Mesenchymal stem cell (in vitro differentiated cells and primary cell): Measurements from ENCODE around the gene MEF2C.
A peak's percentile ranks its signal among the peaks of the same experiment; 100 is the strongest.

ENCODE experiments used
- DNase-seq: peaks from one replicate; pipeline ENCODE4 v3.0.0-alpha.2; 2013
- H2AFZ ChIP-seq: one replicate; pipeline ENCODE4 v1.6.1; 2013; ENCODE audit warnings: low read depth, mild to moderate bottlenecking, control low read depth, inconsistent platforms, low read length, moderate library complexity
- H2AK5ac ChIP-seq: 2 replicates; pipeline ENCODE4 v1.6.1; 2013; ENCODE audit warnings: low read length, moderate library complexity, mild to moderate bottlenecking, inconsistent platforms; ENCODE audit not compliant: severe bottlenecking
- H2BK120ac ChIP-seq: one replicate; pipeline ENCODE4 v1.6.1; 2013; ENCODE audit warnings: low read depth, mild to moderate bottlenecking, inconsistent platforms, low read length, moderate library complexity
- H2BK12ac ChIP-seq, 2 experiments: one replicate each; pipeline ENCODE4 v1.6.1; 2013; ENCODE audit warnings: inconsistent platforms in 2 of 2, low read length in 2 of 2, mild to moderate bottlenecking in 2 of 2, moderate library complexity in 2 of 2, control low read depth in 1 of 2
- H2BK15ac ChIP-seq: one replicate; pipeline ENCODE4 v1.6.1; 2013; ENCODE audit warnings: mild to moderate bottlenecking, low read depth, inconsistent platforms; ENCODE audit not compliant: poor library complexity, severe bottlenecking
- H2BK5ac ChIP-seq: 2 replicates; pipeline ENCODE4 v1.6.1; 2013; ENCODE audit warnings: low read depth, mild to moderate bottlenecking, low read length, control low read depth, inconsistent platforms; ENCODE audit not compliant: poor library complexity, severe bottlenecking
- H3K14ac ChIP-seq, 2 experiments: one replicate each; pipeline ENCODE4 v1.6.1; 2013; ENCODE audit warnings: inconsistent platforms in 2 of 2, low read length in 2 of 2, control low read depth in 1 of 2, mild to moderate bottlenecking in 1 of 2, moderate library complexity in 1 of 2
- H3K18ac ChIP-seq, 2 experiments: one replicate each; pipeline ENCODE4 v1.6.1; 2013; ENCODE audit warnings: inconsistent platforms in 2 of 2, low read length in 2 of 2, control low read depth in 1 of 2, low read depth in 1 of 2, mild to moderate bottlenecking in 1 of 2
- H3K23ac ChIP-seq, 2 experiments: one replicate each; pipeline ENCODE4 v1.6.1; 2013; ENCODE audit warnings: inconsistent platforms in 2 of 2, low read length in 2 of 2, mild to moderate bottlenecking in 2 of 2, moderate library complexity in 2 of 2, control low read depth in 1 of 2
- H3K27ac ChIP-seq: 2 replicates; pipeline ENCODE4 v1.5.1; 2013; ENCODE audit warnings: mild to moderate bottlenecking, moderate library complexity, low read length, control low read depth, inconsistent platforms; ENCODE audit not compliant: poor library complexity, severe bottlenecking
- H3K27me3 ChIP-seq, 2 experiments: 2 replicates each; pipeline versions ENCODE4 v1.6.1 to v1.7.0; 2013; ENCODE audit warnings: low read length in 2 of 2, mild to moderate bottlenecking in 2 of 2, moderate library complexity in 2 of 2, control low read depth in 1 of 2, inconsistent platforms in 1 of 2; ENCODE audit not compliant: control insufficient read depth in 1 of 2, insufficient read depth in 1 of 2
- H3K36me3 ChIP-seq, 2 experiments: 2 replicates each; pipeline versions ENCODE4 v1.6.1 to v1.7.0; 2013; ENCODE audit warnings: low read length in 2 of 2, control low read depth in 1 of 2, inconsistent platforms in 1 of 2, low read depth in 1 of 2, mild to moderate bottlenecking in 1 of 2; ENCODE audit not compliant: insufficient read depth in 2 of 2, control insufficient read depth in 1 of 2
- H3K4ac ChIP-seq, 2 experiments: one replicate each; pipeline ENCODE4 v1.6.1; 2013; ENCODE audit warnings: inconsistent platforms in 2 of 2, low read length in 2 of 2, mild to moderate bottlenecking in 2 of 2, moderate library complexity in 2 of 2, control low read depth in 1 of 2, low read depth in 1 of 2
- H3K4me1 ChIP-seq: 2 replicates; pipeline ENCODE4 v1.6.1; 2013; ENCODE audit warnings: low read depth, low read length, control low read depth; ENCODE audit not compliant: control insufficient read depth, insufficient read depth
- H3K4me2 ChIP-seq: 2 replicates; pipeline ENCODE4 v1.6.1; 2013; ENCODE audit warnings: low read length, mild to moderate bottlenecking, inconsistent platforms; ENCODE audit not compliant: poor library complexity, severe bottlenecking
- H3K4me3 ChIP-seq, 2 experiments: 2 replicates each; pipeline versions ENCODE4 v1.5.1 to v1.7.0; 2013; ENCODE audit warnings: low read length in 2 of 2, mild to moderate bottlenecking in 2 of 2, control low read depth in 1 of 2, low read depth in 1 of 2; ENCODE audit not compliant: insufficient read depth in 1 of 2
- H3K79me1 ChIP-seq: replicated peaks from 2 replicates; pipeline ENCODE4 v1.6.1; 2013; ENCODE audit warnings: mild to moderate bottlenecking, control low read depth, low read length, inconsistent platforms; ENCODE audit not compliant: poor library complexity, severe bottlenecking
- H3K9ac ChIP-seq: 2 replicates; pipeline ENCODE4 v1.7.0; 2013; ENCODE audit warnings: mild to moderate bottlenecking, low read length, moderate library complexity
- H3K9me3 ChIP-seq: 2 replicates; pipeline ENCODE4 v1.7.0; 2013; ENCODE audit warnings: mild to moderate bottlenecking, low read length; ENCODE audit not compliant: control insufficient read depth
- H4K8ac ChIP-seq: one replicate; pipeline ENCODE4 v1.6.1; 2013; ENCODE audit warnings: inconsistent platforms, mild to moderate bottlenecking, low read length, moderate library complexity
- H4K91ac ChIP-seq: one replicate; pipeline ENCODE4 v1.6.1; 2013; ENCODE audit warnings: mild to moderate bottlenecking, low read length, inconsistent platforms
- WGBS: methylation state at CpG from one replicate; pipeline ENCODE4 v1.1.7; 2013; ENCODE audit warnings: mixed read lengths; 5-methylcytosine and 5-hydroxymethylcytosine counted together

The MEF2C gene

GRCh38 chr5:88881571-88881971 lies 1.4 kb downstream of the MEF2C start:
- no peak overlapping the region for H3K14ac ChIP-seq
- H3K9me3 ChIP-seq, result no peaks in the 10 kb centered on the region
- no peak overlapping the region for H2BK120ac ChIP-seq
- H3K4me3 ChIP-seq, result peak overlapping the region in 1 of 2 experiments; percentile 91
- no peaks in the 10 kb centered on the region for H3K4me1 ChIP-seq
- no peak overlapping the region for H3K18ac ChIP-seq
- H3K4me2 ChIP-seq, result no peak overlapping the region
- no peaks in the 10 kb centered on the region for H3K36me3 ChIP-seq
- H4K91ac ChIP-seq, result no peak overlapping the region
- H3K27ac ChIP-seq, result no peak overlapping the region
- H2BK15ac ChIP-seq, result no peak overlapping the region
- 56% methylated on average over 2 of the region's 5 CpGs for WGBS
- H3K27me3 ChIP-seq, result no peaks in the 10 kb centered on the region
- H2AFZ ChIP-seq, result no peak overlapping the region
- no peak overlapping the region for H2BK5ac ChIP-seq
- H3K79me1 ChIP-seq, result no peaks in the 10 kb centered on the region
- H4K8ac ChIP-seq, result no peak overlapping the region
- no peak overlapping the region for H2BK12ac ChIP-seq
- H3K23ac ChIP-seq, result no peak overlapping the region
- H3K9ac ChIP-seq, result peak overlapping the region; percentile 92
- no peak overlapping the region for H2AK5ac ChIP-seq
- DNase-seq, result peak; percentile 33
- no peak overlapping the region for H3K4ac ChIP-seq

GRCh38 chr5:88880201-88880600 lies 2.8 kb downstream of the MEF2C start:
- H3K36me3 ChIP-seq, result no peaks in the 10 kb centered on the region
- no peak overlapping the region for H2BK120ac ChIP-seq

GRCh38 chr5:88879724-88880123 lies 3.3 kb downstream of the MEF2C start:
- DNase-seq, result no peak
- Histone ChIP-seq H3K23ac (no peak overlapping the region), H3K4me2 (no peak overlapping the region), H3K4me3 (no peak overlapping the region), H3K14ac (no peak overlapping the region), H3K79me1 (no peaks in the 10 kb centered on the region), H4K8ac (peak overlapping the region; percentile 76), H3K27me3 (no peaks in the 10 kb centered on the region), H3K4ac (no peak overlapping the region), H2BK5ac (no peak overlapping the region), H3K36me3 (no peaks in the 10 kb centered on the region), H3K9ac (no peak overlapping the region), H2BK15ac (no peak overlapping the region), H3K18ac (no peak overlapping the region), H3K9me3 (no peaks in the 10 kb centered on the region), H2BK120ac (no peak overlapping the region), H3K4me1 (no peaks in the 10 kb centered on the region), H4K91ac (no peak overlapping the region), H3K27ac (no peak overlapping the region), H2AK5ac (no peak overlapping the region), H2BK12ac (no peak overlapping the region), H2AFZ (no peak overlapping the region)
- WGBS, result 97% methylated on average over 5 of the region's 5 CpGs

More at GRCh38 chr5:88880201-88880600, 2.8 kb downstream of the MEF2C start:
- Histone ChIP-seq H3K27ac (no peak overlapping the region), H3K4ac (no peak overlapping the region), H3K27me3 (no peaks in the 10 kb centered on the region), H3K23ac (no peak overlapping the region), H3K9me3 (no peaks in the 10 kb centered on the region), H3K18ac (no peak overlapping the region), H4K91ac (no peak overlapping the region), H2BK15ac (no peak overlapping the region), H2BK5ac (no peak overlapping the region), H3K4me3 (no peak overlapping the region), H3K4me2 (no peak overlapping the region), H3K79me1 (no peaks in the 10 kb centered on the region), H3K4me1 (no peaks in the 10 kb centered on the region), H2BK12ac (no peak overlapping the region), H4K8ac (no peak overlapping the region), H2AFZ (no peak overlapping the region), H2AK5ac (no peak overlapping the region), H3K14ac (no peak overlapping the region), H3K9ac (no peak overlapping the region)
- DNase-seq, result no peak
- WGBS, result no CpG with 5 or more reads among the region's 1 CpG

DNA sequence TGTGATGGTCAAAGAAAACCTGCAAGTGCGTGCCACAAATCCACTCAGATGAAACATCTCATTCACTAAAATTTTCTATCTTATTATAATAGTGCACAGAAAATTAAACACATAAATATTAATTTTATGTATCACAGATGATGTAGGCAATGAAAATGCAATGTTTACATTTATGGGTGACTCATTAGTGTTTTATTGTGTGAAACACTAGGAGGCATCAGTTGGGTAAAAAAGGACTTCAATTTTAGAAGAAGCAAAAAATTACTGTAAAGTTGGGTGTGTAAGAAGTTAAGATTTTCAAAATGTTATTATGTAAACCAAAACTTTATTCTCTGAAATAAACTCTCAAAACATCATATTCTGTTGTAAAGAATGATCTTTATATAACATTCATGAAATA lies 4.0 kb downstream of the MEF2C start:
- Histone ChIP-seq H2AK5ac (no peak overlapping the region), H4K8ac (no peak overlapping the region), H2BK12ac (no peak overlapping the region), H3K36me3 (no peaks in the 10 kb centered on the region), H2AFZ (no peak overlapping the region), H4K91ac (no peak overlapping the region), H3K27me3 (no peaks in the 10 kb centered on the region), H3K18ac (no peak overlapping the region), H3K79me1 (no peaks in the 10 kb centered on the region), H2BK15ac (no peak overlapping the region), H3K14ac (no peak overlapping the region), H2BK120ac (no peak overlapping the region), H3K4me2 (no peak overlapping the region), H2BK5ac (no peak overlapping the region), H3K4me3 (no peak overlapping the region), H3K4ac (no peak overlapping the region), H3K27ac (no peak overlapping the region), H3K9ac (no peak overlapping the region), H3K4me1 (no peaks in the 10 kb centered on the region), H3K9me3 (no peaks in the 10 kb centered on the region), H3K23ac (no peak overlapping the region)
- WGBS, result no CpG with 5 or more reads among the region's 1 CpG
- peak; percentile 36 for DNase-seq
